Endothelial cell (in vitro differentiated cells): Measurements from ENCODE around the gene ABCF3. TPM values are rescaled to one million over a fixed set of nuclear protein-coding genes. Genes with fewer than 3 reads are reported as not detected.

Experiments used
- DNase-seq: peaks from one replicate; pipeline ENCODE4 v3.0.0; 2021; ENCODE audit warnings: low spot score
- H3K27ac Mint-ChIP-seq: one replicate; pipeline ENCODE4 v1.8.0; 2021; ENCODE audit warnings: mixed read lengths, inconsistent platforms; ENCODE audit not compliant: unreplicated experiment
- H3K27me3 Mint-ChIP-seq: one replicate; pipeline ENCODE4 v1.8.0; 2021; ENCODE audit warnings: mild to moderate bottlenecking, moderate library complexity, mixed read lengths, inconsistent platforms; ENCODE audit not compliant: unreplicated experiment
- H3K36me3 Mint-ChIP-seq: one replicate; pipeline ENCODE4 v1.8.0; 2021; ENCODE audit warnings: mild to moderate bottlenecking, low read depth, mixed read lengths, inconsistent platforms; ENCODE audit not compliant: unreplicated experiment
- H3K4me1 Mint-ChIP-seq: one replicate; pipeline ENCODE4 v1.8.0; 2021; ENCODE audit warnings: mild to moderate bottlenecking, mixed read lengths, inconsistent platforms; ENCODE audit not compliant: unreplicated experiment
- H3K4me3 Mint-ChIP-seq: one replicate; pipeline ENCODE4 v1.8.0; 2021; ENCODE audit warnings: mild to moderate bottlenecking, mixed read lengths, inconsistent platforms; ENCODE audit not compliant: unreplicated experiment
- H3K9me3 Mint-ChIP-seq: one replicate; pipeline ENCODE4 v1.8.0; 2021; ENCODE audit warnings: mixed read lengths, inconsistent platforms; ENCODE audit not compliant: unreplicated experiment
- CTCF ChIP-seq: fragments of 200-600 bp; sonication (generic); IDR thresholded peaks from one replicate; pipeline ENCODE4 v1.5.0; 2021; ENCODE audit warnings: antibody characterized with exemption; ENCODE audit not compliant: unreplicated experiment
- long read RNA-seq: library from polyadenylated mRNA; unstranded; transcript quantifications from one replicate; pipeline ENCODE4 v2.0.0, GENCODE V29; 2020; ENCODE audit not compliant: unreplicated experiment
- total RNA-seq: library from RNA; stranded (reverse); fragmentation: NEBNext Ultra II Directional; extraction: Animal tissue kit (Norgen Biotek cat#: 25700); gene quantifications from one replicate; pipeline ENCODE4 v1.2.1, GENCODE V29; 2021; ENCODE audit not compliant: unreplicated experiment

ABCF3 gene
- 68.1 TPM for total RNA-seq
- long read RNA-seq, transcript ABCF3-203 (21 exons, 2,624 nt) = major isoform, 33 of 42 reads
- long read RNA-seq, partial matches to known transcripts = 1 of 42 reads
- long read RNA-seq, other reads (novel, unspliced or antisense) = 8 of 42 reads

DNA sequence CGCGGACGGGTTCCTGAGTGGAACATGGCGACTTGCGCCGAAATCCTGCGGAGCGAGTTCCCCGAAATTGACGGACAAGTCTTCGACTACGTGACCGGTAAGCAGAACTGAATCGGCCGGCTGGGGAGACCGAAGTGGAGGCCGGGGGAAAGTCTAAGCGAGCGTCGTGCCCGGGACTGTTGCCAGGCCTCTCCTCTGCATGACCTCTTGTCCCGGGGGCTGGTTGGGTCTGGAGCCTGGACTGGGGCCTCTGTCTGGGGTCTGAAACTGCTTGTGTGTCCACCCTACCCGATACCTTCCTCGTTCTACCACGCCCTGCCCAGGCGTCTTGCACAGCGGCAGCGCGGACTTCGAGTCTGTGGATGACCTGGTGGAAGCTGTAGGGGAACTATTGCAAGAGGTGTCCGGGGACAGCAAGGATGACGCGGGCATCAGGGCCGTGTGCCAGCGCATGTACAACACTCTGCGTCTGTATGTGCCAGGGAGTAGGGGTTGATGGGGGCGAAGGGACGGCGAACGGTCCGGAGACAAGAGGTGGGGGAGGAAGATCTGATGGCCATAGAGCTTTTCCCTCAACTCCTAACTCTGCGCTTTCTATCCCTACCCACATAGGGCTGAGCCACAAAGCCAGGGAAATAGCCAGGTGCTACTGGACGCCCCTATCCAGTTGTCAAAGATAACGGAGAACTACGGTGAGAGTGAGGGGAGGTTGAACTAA, at the start of gene ABCF3:
Gene ABCF3 (plus strand): TSS at position 16 of the 718 bp plus-strand sequence. CDS start 9 bp downstream, at position 25.
- peaks cover 57% of the 10 kb centered on the region for H3K36me3 Mint-ChIP-seq

DNA sequence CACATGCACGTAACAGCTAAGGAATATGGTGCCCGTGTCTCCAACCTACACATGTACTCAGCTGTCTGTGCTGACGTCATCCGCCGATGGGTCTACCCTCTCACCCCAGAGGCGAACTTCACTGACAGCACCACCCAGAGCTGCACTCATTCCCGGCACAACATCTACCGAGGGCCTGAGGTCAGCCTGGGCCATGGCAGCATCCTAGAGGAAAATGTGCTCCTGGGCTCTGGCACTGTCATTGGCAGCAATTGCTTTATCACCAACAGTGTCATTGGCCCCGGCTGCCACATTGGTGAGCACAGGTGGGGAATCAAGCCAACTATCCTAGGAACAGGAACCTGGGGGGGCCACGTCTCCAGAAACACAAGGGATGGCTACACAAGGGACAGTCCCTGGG, 45.6 kb upstream of the ABCF3 start:
- H3K36me3 Mint-ChIP-seq = peaks cover 46% of the 10 kb centered on the region
- H3K9me3 Mint-ChIP-seq = no peaks in the 10 kb centered on the region
- H3K4me3 Mint-ChIP-seq = no peak overlapping the region
- TF ChIP-seq CTCF = no peak
- no peak for DNase-seq
- peaks cover 3% of the 10 kb centered on the region for H3K27me3 Mint-ChIP-seq
- no peak overlapping the region for H3K27ac Mint-ChIP-seq
- peaks cover 12% of the 10 kb centered on the region for H3K4me1 Mint-ChIP-seq

More for the DNA sequence above, at the start of gene ABCF3:
- TF ChIP-seq CTCF = no peak
- no peak for DNase-seq
- Mint-ChIP-seq H3K27me3 (peaks cover 21% of the 10 kb centered on the region), H3K4me1 (peaks cover 33% of the 10 kb centered on the region), H3K27ac (peak within 1 kb of the TSS; percentile 97), H3K4me3 (peak within 1 kb of the TSS; percentile 99), H3K9me3 (no peaks in the 10 kb centered on the region)

DNA sequence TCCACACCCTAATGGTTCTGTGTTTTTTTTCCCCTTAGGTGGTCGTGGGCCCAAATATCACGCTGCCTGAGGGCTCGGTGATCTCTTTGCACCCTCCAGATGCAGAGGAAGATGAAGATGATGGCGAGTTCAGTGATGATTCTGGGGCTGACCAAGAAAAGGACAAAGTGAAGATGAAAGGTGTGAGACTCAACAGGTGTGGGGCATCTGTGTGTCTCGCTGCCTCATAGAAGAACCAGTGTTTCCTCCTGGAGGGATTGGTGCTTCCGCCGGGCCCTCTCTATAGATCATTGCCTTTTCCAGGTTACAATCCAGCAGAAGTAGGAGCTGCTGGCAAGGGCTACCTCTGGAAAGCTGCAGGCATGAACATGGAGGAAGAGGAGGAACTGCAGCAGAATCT, 43.8 kb upstream of the ABCF3 start:
- TF ChIP-seq CTCF = no peak
- Mint-ChIP-seq H3K4me1 (peaks cover 1% of the 10 kb centered on the region), H3K27ac (no peak overlapping the region), H3K9me3 (no peaks in the 10 kb centered on the region), H3K27me3 (peaks cover 3% of the 10 kb centered on the region), H3K36me3 (peaks cover 46% of the 10 kb centered on the region), H3K4me3 (no peak overlapping the region)
- DNase-seq = no peak

DNA sequence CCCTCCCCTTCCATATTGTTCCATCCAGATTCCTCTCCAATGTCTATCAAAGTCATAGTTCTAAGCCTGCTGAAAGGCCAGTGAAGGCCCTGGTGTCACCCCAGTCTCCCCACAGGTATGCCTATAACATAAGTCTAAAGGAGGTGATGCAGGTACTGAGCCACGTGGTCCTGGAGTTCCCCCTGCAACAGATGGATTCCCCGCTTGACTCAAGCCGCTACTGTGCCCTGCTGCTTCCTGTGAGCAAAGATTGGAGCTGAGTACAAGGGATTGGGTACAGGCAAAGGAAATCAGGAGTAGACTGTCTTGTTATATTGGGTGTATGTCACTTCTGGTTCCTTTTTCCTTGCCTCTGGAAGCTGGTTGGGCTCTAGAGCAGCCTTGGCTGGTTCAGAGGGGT, 42.7 kb upstream of the ABCF3 start:
- Mint-ChIP-seq H3K4me3 (no peak overlapping the region), H3K9me3 (no peaks in the 10 kb centered on the region), H3K27ac (no peak overlapping the region), H3K36me3 (peaks cover 39% of the 10 kb centered on the region), H3K27me3 (peaks cover 3% of the 10 kb centered on the region), H3K4me1 (no peaks in the 10 kb centered on the region)
- TF ChIP-seq CTCF = no peak
- no peak for DNase-seq

- peaks cover 39% of the 10 kb centered on the region for H3K36me3 Mint-ChIP-seq
- H3K9me3 Mint-ChIP-seq = no peaks in the 10 kb centered on the region
- TF ChIP-seq CTCF = no peak
- no peak overlapping the region for H3K4me3 Mint-ChIP-seq
- no peak overlapping the region for H3K27ac Mint-ChIP-seq
- DNase-seq = no peak
- peaks cover 5% of the 10 kb centered on the region for H3K27me3 Mint-ChIP-seq
- no peaks in the 10 kb centered on the region for H3K4me1 Mint-ChIP-seq
Observed at GRCh38 chr3:184144505-184144904, 41.5 kb upstream of the ABCF3 start.
